B cell (primary cell): ENCODE measurements around the gene NPTXR. TPM values are rescaled to one million over a fixed set of nuclear protein-coding genes. Genes with fewer than 3 reads are reported as not detected.

ENCODE experiments used
- ATAC-seq: fragments of 200-7000 bp; cut with Tn5 transposase; one replicate; pipeline ENCODE4 v1.10.0; 2021; ENCODE audit warnings: low read depth, mild to moderate bottlenecking, moderate number of reproducible peaks, moderate library complexity
- CTCF ChIA-PET: fragments of 350-600 bp; sonication (Branson Sonifier 250); formaldehyde crosslinking; loops from one replicate; lab custom pipeline; 2021; ENCODE audit warnings: antibody characterized with exemption, inconsistent platforms; lab: Charles Lee
- POLR2A ChIA-PET: fragments of 350-600 bp; sonication (Branson Sonifier 250); formaldehyde crosslinking; loops from one replicate; lab custom pipeline; 2021; ENCODE audit warnings: antibody characterized with exemption; lab: Charles Lee
- DNase-seq: peaks from one replicate; pipeline ENCODE4 v3.0.0; 2013
- H2AFZ ChIP-seq: 2 replicates; pipeline ENCODE4 v1.6.1; 2012; ENCODE audit warnings: mild to moderate bottlenecking, low read depth, low read length; ENCODE audit not compliant: insufficient read depth, poor library complexity, severe bottlenecking
- H3K27ac ChIP-seq, 2 donors: 1 replicate in 1 of 2; 2 replicates in 1 of 2; pipeline ENCODE4 v1.5.1; 2012 to 2013; ENCODE audit warnings: low read length in 2 of 2, mild to moderate bottlenecking in 2 of 2, moderate library complexity in 1 of 2
- H3K27me3 ChIP-seq, 4 experiments: fragments of 200-600 bp in 1 of 4; sonication (generic) in 1 of 4; replicated peaks in 1 of 4; 1 replicate in 2 of 4; 2 replicates in 2 of 4; pipeline versions ENCODE4 v1.6.1 to v1.7.0; 2013 to 2016; ENCODE audit warnings: low read length in 3 of 4, mild to moderate bottlenecking in 2 of 4, mixed read lengths in 1 of 4, moderate library complexity in 1 of 4; ENCODE audit not compliant: insufficient read depth in 4 of 4, control insufficient read depth in 3 of 4; ENCODE audit errors: control extremely low read depth in 1 of 4
- H3K36me3 ChIP-seq, 2 experiments: replicated peaks in 1 of 2; 1 replicate in 1 of 2; 2 replicates in 1 of 2; pipeline versions ENCODE4 v1.6.1 to v1.7.1; 2013; ENCODE audit warnings: low read length in 1 of 2; ENCODE audit not compliant: insufficient read depth in 2 of 2, control insufficient read depth in 1 of 2; ENCODE audit errors: control extremely low read depth in 1 of 2, extremely low read depth in 1 of 2
- H3K4me1 ChIP-seq, 2 donors: fragments of 200-600 bp in 1 of 2; sonication (generic) in 1 of 2; 1 replicate in 1 of 2; 2 replicates in 1 of 2; pipeline versions ENCODE4 v1.5.1 to v1.6.1; 2013 to 2017; ENCODE audit warnings: low read length in 2 of 2; ENCODE audit not compliant: control insufficient read depth in 2 of 2, insufficient read depth in 2 of 2
- H3K4me2 ChIP-seq: replicated peaks from 2 replicates; pipeline ENCODE3; 2012; ENCODE audit warnings: mild to moderate bottlenecking, low read depth, low read length; ENCODE audit not compliant: poor library complexity, severe bottlenecking
- H3K4me3 ChIP-seq, 5 experiments: fragments of 200-600 bp in 1 of 5; sonication (generic) in 1 of 5; 1 replicate in 3 of 5; 2 replicates in 2 of 5; pipeline versions ENCODE4 v1.5.1 to v1.7.0; 2011 to 2016; ENCODE audit warnings: low read length in 4 of 5, mild to moderate bottlenecking in 4 of 5, low read depth in 2 of 5, control low read depth in 1 of 5, moderate library complexity in 1 of 5; ENCODE audit not compliant: insufficient read depth in 1 of 5; ENCODE audit errors: control extremely low read depth in 1 of 5, extremely low read depth in 1 of 5
- H3K79me2 ChIP-seq: fragments of 200-600 bp; sonication (generic); one replicate; pipeline ENCODE4 v1.6.0; 2016; ENCODE audit warnings: low read length; ENCODE audit not compliant: control insufficient read depth, insufficient read depth
- H3K9ac ChIP-seq: fragments of 200-600 bp; sonication (generic); 2 replicates; pipeline ENCODE4 v1.6.1; 2017; ENCODE audit warnings: mild to moderate bottlenecking, low read length, moderate library complexity
- H3K9me3 ChIP-seq, 3 donors: one replicate each; pipeline versions ENCODE4 v1.6.1 to v1.7.1; 2013; ENCODE audit warnings: low read length in 2 of 3; ENCODE audit not compliant: control insufficient read depth in 2 of 3, insufficient read depth in 1 of 3; ENCODE audit errors: control extremely low read depth in 1 of 3
- H4K20me1 ChIP-seq: 2 replicates; pipeline ENCODE4 v1.6.0; 2012; ENCODE audit warnings: mild to moderate bottlenecking, low read length; ENCODE audit not compliant: insufficient read depth, control insufficient read depth, poor library complexity, severe bottlenecking
- H3K27ac Mint-ChIP-seq: one replicate; pipeline ENCODE4 v1.8.0; 2021; ENCODE audit warnings: mixed read lengths
- H3K27me3 Mint-ChIP-seq: one replicate; pipeline ENCODE4 v1.8.0; 2021; ENCODE audit warnings: mixed read lengths
- H3K4me1 Mint-ChIP-seq: one replicate; pipeline ENCODE4 v1.8.0; 2021; ENCODE audit warnings: mixed read lengths
- H3K4me3 Mint-ChIP-seq: one replicate; pipeline ENCODE4 v1.8.0; 2021; ENCODE audit warnings: mixed read lengths
- H3K9me3 Mint-ChIP-seq: one replicate; pipeline ENCODE4 v1.8.0; 2022; ENCODE audit warnings: mixed read lengths; ENCODE audit not compliant: insufficient read depth
- EZH2 ChIP-seq: IDR thresholded peaks from 2 replicates; pipeline ENCODE4 v1.6.1; 2012; ENCODE audit warnings: borderline replicate concordance, low read depth, mild to moderate bottlenecking, moderate library complexity, low read length; ENCODE audit not compliant: insufficient read depth, poor library complexity, severe bottlenecking
- WGBS: methylation state at CpG from one replicate; pipeline ENCODE4 v1.1.5; 2013; ENCODE audit warnings: missing lambda C conversion rate; ENCODE audit not compliant: insufficient coverage; 5-methylcytosine and 5-hydroxymethylcytosine counted together
- intact Hi-C: fragments of 100-400 bp; cut with micrococcal nuclease; formaldehyde crosslinking; loops from one replicate; pipeline ENCODE4 v1.10.0; 2022
- polyA plus RNA-seq: library from polyadenylated mRNA; depleted of rRNA; stranded (reverse); fragments of >200 nt; gene quantifications from 2 replicates; pipeline ENCODE4 v1.2.3, GENCODE V29; 2012
- total RNA-seq, 2 donors: library from RNA; stranded (reverse); fragments of 120-200 nt in 1 of 2; gene quantifications; 1 replicate in 1 of 2; 2 replicates in 1 of 2; pipeline versions ENCODE4 v1.2.3 to v1.2.4, GENCODE V29; 2013 to 2022
- TF ChIP-seq, protein P1 (sequence below): fragments of 200-600 bp; IDR thresholded peaks from one replicate; pipeline ENCODE4 v1.8.0; 2022; ENCODE audit warnings: antibody characterized with exemption, mild to moderate bottlenecking

Gene NPTXR
- total and polyA plus RNA-seq, 2 donors (not counting 1 experiment from before 2014, with no cell fraction given): 0.16 to 0.71 TPM

DNA sequence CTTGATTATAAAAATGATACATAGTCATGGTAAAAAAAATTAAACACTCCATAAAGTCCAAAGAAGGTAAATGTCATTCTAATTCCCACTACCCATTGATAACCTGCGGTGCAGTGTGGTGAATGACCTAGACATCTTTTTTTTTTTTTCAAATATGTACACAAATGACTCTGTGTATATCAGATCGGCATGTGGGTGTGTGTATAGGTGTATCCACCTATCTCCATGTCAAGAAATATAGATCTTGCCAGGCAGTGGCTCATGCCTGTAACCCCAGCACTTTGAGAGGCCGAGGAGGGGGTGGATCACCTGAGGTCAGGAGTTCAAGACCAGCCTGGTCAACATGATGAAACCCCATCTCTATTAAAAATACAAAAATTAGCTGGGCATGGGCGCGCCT is 46.5 kb upstream of the NPTXR start:
- no peak overlapping the region for H2AFZ ChIP-seq
- CTCF ChIA-PET: interaction anchor here (0.7 kb wide), 1 partner anchor 109 kb away, joined by 3 read pairs; no protein-coding TSS in a partner anchor

DNA sequence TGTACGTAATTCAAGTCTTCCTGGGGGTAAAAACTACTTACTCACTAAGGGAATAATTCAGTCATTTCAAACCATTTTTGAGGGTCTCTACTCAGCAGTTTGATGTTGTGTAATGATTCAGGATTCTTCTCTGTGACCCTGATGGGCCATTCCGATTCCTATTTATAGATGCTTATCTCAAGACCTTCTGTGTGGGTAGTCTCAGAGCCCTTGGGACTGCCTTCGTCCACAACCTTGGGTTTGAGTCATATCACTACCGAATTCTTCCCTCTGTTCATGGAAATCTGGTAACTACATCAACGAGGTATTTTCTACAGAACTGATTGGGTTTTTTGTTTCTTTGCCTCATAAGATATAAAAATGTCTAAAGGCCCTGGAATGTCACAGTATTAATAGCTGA is 42.5 kb upstream of the NPTXR start:
- ATAC-seq: no peak
- Histone ChIP-seq H3K36me3 (no peaks in the 10 kb centered on the region), H3K9ac (no peak overlapping the region), H3K79me2 (no peaks in the 10 kb centered on the region), H3K9me3 (peaks cover 0 to 1% (median 0%) of the 10 kb centered on the region in 3 donors), H3K4me1 (no peaks in the 10 kb centered on the region), H4K20me1 (no peaks in the 10 kb centered on the region), H3K27me3 (peaks cover 0 to 5% (median 0%) of the 10 kb centered on the region in 4 experiments), H2AFZ (no peak overlapping the region), H3K4me2 (no peak overlapping the region), H3K4me3 (no peak overlapping the region), H3K27ac (no peak overlapping the region)
- Mint-ChIP-seq H3K4me3 (no peak overlapping the region), H3K9me3 (no peaks in the 10 kb centered on the region), H3K27me3 (peaks cover 43% of the 10 kb centered on the region), H3K27ac (no peak overlapping the region), H3K4me1 (no peaks in the 10 kb centered on the region)
- no peak for DNase-seq
- 61% methylated on average over 2 of the region's 5 CpGs for WGBS
- intact Hi-C loops: no loop called here
- TF ChIP-seq EZH2: no peak
- TF ChIP-seq, protein P1, sequence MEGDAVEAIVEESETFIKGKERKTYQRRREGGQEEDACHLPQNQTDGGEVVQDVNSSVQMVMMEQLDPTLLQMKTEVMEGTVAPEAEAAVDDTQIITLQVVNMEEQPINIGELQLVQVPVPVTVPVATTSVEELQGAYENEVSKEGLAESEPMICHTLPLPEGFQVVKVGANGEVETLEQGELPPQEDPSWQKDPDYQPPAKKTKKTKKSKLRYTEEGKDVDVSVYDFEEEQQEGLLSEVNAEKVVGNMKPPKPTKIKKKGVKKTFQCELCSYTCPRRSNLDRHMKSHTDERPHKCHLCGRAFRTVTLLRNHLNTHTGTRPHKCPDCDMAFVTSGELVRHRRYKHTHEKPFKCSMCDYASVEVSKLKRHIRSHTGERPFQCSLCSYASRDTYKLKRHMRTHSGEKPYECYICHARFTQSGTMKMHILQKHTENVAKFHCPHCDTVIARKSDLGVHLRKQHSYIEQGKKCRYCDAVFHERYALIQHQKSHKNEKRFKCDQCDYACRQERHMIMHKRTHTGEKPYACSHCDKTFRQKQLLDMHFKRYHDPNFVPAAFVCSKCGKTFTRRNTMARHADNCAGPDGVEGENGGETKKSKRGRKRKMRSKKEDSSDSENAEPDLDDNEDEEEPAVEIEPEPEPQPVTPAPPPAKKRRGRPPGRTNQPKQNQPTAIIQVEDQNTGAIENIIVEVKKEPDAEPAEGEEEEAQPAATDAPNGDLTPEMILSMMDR: no peak
- POLR2A ChIA-PET: no interaction called here
- CTCF ChIA-PET: no interaction called here

More for the DNA sequence above, 46.5 kb upstream of the NPTXR start:
- Histone ChIP-seq H3K9me3 (peaks cover 0 to 1% (median 0%) of the 10 kb centered on the region in 3 donors), H3K4me2 (no peak overlapping the region), H3K27ac (no peak overlapping the region), H4K20me1 (no peaks in the 10 kb centered on the region), H3K79me2 (no peaks in the 10 kb centered on the region), H3K4me3 (no peak overlapping the region), H3K4me1 (no peaks in the 10 kb centered on the region), H3K27me3 (peaks cover 0 to 8% (median 5%) of the 10 kb centered on the region in 4 experiments), H3K36me3 (no peaks in the 10 kb centered on the region), H3K9ac (no peak overlapping the region)
- no peaks in the 10 kb centered on the region for H3K9me3 Mint-ChIP-seq
- H3K27me3 Mint-ChIP-seq: peaks cover 54% of the 10 kb centered on the region
- no peaks in the 10 kb centered on the region for H3K4me1 Mint-ChIP-seq
- H3K4me3 Mint-ChIP-seq: no peak overlapping the region
- no peak overlapping the region for H3K27ac Mint-ChIP-seq
- no peak for TF ChIP-seq EZH2
- TF ChIP-seq, protein P1: no peak
- ATAC-seq (no peak), DNase-seq (no peak)
- POLR2A ChIA-PET: no interaction called here
- 60% methylated on average over 1 of the region's 5 CpGs for WGBS
- intact Hi-C loops: no loop called here
